Activated CD8-positive, alpha-beta memory T cell treated with anti-CD3 and anti-CD28 coated beads, Interleukin-2, amount 50 U/mL, for 1 hour (primary cell): ENCODE measurements around the gene MUC15.

Experiments used
- DNase-seq: peaks from one replicate; pipeline ENCODE4 v3.0.0-alpha.2; 2020; ENCODE audit errors: extremely low read depth

Gene MUC15

DNA sequence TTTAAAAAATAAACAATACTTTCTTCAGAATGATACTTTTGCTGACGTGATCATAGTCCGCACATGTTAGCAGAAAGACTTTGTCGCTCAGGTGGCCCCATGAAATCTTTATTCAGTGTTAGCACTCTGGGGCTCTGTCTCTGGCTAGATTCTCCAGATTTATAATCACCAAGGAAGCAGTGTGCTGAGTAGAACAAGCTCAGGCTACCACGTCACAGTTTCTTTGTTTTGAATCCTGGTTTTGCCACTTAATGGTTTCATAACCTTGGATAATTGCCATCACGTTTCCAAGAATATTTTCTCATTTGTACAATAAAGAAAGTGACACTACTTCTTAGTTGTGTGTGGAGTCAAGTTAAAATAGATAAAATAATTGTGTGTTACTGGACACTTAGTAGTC, 3.9 kb upstream of the MUC15 start:
- DNase-seq, result no peak

DNA sequence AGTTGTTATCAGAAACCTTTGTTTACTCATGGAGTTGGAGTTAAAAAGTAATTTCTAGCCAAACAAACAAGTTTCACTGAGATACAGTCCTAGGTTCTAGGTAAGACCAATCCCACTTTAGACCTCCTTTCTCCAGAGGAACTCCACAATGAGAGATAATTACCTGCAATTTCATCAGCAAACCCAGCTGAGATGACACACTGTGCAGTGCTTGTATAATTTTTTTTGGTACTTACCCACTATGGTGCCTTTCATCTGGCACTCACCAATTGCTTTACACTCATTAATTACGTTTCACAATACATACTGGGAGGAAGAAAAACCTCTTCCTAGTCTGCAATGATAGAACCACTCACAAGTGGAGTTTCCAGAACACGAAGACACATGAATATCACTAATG, 1.8 kb upstream of the MUC15 start:
- no peak for DNase-seq

DNA sequence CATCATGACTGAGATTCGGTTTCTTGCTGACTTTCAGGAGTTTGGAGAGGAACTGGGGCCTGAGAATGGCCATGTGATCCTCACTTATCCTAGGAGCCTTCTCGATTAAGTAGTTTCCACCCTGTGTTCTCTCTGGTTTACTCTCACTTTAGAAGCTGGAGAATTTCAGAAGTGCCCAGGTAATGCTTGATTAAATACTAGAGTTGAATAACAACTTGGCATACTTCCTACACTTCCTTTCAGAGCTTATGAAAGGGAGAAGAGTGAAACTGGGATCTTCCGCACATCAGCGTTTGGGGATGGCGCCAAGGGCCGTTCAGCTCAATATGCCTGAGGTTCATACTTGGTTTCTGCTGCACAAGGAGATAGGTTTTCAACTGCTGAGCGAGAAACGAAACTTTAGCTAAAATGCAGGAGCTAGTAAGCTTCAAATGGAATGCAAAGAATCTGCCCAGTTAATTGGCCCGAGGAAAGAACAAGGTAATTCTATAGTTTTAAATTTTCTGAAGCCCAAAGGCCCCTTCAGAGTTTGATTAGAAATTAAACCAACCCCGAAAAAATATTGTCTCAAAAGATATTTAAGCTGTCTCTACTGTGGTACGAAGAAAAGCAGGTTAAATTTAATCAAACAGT, 823 bp upstream of the MUC15 start:
- DNase-seq, result no peak

DNA sequence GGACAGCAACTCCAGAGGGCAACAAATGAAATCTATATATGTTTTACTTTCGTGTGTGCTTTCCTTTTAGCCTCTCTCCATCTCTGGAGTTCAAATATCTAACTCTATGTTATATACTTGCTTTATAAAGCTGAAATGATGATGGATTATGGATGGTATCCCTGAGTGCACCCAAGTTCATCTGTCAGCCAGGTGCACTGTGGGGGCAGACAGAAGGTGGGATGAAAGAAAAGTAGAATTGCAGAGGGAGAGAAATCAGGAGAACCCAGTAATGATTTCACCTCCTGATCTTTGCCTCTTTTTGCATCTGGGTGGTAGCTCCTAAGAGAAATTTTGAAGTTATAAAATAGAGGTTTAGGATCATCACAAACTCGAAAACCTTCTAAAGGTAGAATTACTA, 2.4 kb downstream of the MUC15 start:
- DNase-seq, result no peak

DNA sequence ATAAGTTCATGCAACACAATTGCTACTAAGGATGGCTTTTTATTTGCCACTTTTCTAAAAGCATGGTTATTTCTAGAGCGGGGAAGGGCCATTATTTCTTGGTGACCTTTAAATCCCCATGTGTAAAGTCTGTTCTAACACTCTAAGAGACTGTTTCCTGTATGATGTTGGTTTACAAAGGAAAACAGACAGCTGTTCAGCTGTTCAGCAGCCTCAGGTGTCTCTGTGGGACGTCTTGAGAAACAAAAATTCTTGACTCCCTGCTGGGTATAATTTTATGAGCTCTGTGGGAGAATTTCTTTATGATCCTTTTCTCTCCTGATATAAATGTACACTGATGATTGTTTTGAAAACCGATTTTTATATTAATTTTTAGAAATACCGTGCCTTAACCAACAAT, 13.9 kb downstream of the MUC15 start:
- DNase-seq, result no peak

DNA sequence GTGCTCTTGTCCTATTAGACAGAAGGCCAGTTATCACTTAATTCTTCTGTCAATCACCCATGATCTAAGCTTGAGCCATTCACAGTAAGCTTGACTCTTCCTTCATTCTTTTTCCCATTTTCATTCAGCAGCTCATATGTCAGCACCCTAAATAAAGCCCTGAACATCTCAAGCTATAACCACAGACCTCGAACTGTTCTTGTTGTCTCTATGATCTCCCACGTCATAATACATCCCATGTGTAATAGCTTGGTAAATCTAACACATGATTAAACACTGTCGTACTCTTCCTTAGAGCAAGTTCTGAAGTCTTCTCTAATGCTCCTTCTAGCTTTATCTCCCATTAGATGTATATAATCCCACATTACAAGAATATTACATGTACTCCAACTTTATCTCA, 14.4 kb downstream of the MUC15 start:
- DNase-seq, result no peak

DNA sequence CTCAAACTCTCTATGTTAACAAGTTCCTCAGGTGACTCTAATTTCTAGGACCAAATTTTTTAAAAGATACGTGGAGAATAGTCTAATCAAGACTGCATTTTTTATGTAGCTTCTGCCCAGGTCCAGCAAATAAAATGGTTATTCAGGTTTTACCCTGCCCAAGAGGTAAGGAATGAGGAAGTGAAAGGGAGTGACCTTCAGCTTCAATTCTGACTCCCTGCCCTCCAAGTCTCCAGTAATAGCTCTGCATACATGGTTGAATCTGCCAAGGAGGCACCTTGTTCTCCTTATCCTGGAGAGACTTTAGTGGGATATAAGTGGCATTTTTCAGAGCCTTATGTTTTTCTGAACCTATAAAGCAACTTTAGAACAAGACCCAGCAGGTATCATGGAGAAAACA, 15.5 kb downstream of the MUC15 start:
- no peak for DNase-seq

DNA sequence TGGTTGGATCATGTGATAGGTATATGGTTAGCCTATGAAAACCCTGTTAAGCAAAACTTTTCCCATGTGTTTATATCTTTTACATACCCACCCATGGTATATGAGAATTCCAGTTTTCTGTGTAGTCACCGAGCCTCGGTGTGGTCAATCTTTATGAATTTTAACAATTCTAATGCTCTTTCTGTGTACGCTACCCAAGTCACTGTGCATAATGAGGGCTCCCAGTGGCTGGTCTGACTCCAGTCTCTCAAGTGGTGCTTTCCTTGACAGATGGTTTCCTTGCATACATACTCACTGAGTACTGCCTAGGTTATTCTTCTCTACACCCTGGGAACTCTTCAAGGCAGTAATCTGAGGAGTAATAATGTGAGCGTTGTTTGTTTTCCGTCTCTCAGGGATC, 17.6 kb downstream of the MUC15 start:
- DNase-seq, result no peak

DNA sequence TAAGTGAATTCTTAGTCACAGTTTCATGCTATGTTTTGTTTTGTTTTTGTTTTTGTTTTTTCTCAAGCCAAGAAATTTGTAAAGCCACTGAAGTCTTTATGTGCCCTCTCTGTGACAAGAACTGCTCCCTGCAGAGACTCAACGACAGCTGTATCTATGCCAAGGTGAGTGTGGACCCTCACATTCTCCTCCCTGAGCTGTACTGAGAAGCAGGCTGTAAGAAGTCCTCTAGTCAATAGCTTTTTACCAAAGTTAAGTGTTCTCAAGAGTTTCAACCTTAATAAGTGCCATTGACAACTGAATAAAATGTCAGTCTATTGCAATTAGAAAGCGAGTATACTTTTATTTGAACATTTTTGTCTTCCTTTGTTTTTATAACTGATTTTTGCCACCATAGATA, 18.9 kb downstream of the MUC15 start:
- no peak for DNase-seq

DNA sequence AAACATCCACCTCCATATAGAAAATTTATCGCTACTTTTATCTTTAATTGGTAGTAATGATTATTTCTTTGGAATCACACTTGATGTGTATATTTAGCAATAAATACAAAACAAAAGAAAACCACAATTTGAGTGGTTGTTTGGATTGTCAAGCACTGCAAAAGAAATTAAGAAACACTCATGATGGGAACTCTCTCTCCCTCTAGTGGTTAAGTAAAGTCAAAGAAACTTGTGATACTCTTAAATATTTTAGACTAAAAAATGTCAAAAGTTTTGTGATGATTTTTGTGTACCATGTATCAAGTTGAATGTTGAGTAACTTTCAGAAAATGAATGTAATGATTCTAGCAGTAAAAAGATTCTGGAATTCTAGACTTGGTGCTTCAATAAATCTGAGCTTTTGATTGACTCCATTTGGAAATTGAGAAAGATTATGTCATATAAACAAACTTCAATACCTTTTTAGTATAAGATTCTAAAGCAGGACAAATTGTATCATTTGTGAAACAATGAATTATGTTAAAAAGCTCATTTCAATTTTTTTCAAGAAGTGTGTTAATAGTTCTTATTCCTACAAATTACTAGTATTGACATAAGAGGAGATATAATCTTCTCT, 20.8 kb downstream of the MUC15 start:
- no peak for DNase-seq

DNA sequence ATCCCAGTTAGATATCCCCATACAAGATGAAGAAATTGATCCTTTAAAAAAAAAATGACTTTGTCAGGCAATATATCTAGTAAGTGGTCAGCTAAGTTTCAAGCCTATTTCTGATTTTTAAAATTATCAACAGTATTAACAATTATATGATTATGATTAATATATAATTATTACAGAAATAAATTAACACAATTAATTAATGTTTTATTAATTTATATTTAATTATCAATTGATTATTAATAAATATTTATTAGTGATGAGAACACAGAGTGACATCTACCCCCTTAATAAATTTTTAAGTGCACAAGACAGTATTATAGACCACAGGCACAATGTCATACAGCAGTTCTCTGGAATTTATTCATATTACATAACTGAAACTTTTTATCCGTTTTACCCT, 22.0 kb downstream of the MUC15 start:
- DNase-seq, result no peak

DNA sequence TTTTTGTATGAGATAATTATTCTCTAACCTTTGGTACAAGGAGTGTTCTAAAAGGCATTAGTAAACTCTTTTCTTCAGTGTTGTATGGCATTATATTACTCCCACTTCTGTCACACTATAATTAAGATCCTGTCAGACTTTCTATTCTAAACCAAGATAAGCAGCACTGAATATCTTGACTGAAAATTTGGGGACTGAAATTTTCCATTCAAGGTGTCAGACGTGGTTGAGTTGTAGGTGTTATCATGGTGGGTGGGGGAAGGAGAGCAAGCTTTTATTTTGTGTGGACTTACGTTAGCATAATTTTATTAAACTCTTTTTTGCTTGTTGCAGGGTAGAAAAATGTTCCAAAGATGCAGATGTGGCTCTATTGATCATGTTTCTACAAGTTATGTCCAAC, 22.9 kb downstream of the MUC15 start:
- DNase-seq, result no peak

DNA sequence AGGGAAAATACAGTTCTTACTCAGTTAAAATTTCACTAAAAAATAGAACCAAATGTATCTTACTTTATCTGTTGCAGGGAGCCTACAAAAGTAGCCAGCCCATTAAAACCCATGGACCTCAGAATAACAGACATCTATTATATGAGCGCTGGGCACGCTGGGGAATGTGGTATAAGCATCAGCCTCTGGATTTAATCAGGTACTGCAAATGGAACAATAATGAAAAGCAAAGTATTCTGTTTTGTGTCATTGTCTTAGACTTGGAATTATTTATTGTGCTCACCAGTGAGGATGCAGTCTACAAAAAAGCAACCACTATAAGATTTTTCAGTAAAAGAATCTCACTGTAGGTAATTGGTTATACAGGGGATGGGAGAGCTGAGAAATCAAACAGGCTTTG, 30.2 kb downstream of the MUC15 start:
- DNase-seq, result no peak

DNA sequence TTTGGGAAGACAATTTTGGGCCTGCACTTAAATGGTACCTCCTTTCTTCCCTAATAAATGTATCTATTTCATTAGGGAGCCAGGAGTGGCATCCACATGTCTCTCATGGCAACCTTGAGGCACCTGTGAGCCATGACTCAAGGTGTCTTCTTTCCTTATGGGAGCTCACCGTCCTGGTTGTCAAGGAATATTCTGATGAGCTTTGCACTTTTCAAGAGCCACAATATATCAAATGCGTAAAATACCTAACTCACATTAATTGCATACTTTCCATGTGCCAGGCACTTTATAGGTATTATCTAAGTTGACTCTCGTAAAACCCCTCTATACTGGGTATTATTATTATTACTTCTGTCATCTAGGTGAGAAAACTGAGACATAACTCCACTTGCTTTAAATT, 32.5 kb downstream of the MUC15 start:
- DNase-seq, result no peak

DNA sequence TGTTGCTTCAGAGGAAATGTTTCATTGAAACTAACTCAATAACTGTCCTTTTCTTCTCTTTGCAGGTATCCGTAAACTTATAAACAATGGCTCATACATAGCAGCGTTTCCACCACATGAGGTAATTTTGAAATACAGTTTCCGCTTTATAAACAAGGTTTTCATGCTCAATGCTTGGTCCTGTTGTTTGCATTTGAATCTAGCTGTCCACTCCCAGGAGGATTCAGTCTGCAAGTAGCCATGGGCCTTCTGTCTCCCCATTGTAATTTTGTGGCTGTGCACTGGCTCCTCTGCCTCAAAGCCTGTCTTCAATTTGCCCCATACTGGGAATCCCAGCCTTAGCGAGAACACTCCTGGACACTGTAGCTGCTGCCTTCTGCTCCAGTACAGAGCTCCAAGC, 34.7 kb downstream of the MUC15 start:
- no peak for DNase-seq

DNA sequence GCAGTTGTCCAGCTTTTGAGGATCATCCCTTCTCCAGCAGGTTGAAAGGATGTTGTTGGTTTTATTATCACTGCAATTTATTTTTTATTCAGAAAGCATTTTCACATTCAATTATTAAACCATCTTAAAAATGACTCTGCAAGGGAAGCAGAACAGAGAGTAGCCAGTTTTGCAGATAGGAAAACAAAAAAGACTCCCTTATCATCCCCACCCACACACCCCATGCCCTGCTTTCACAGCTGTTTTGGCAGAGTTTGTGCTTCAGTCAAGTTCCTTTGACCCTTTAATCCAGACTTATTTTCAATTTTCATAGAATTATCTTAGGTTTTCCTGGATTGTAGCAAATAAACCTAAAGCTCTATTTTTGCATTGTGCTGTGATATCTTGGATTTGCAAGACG, 44.4 kb downstream of the MUC15 start:
- DNase-seq, result no peak

DNA sequence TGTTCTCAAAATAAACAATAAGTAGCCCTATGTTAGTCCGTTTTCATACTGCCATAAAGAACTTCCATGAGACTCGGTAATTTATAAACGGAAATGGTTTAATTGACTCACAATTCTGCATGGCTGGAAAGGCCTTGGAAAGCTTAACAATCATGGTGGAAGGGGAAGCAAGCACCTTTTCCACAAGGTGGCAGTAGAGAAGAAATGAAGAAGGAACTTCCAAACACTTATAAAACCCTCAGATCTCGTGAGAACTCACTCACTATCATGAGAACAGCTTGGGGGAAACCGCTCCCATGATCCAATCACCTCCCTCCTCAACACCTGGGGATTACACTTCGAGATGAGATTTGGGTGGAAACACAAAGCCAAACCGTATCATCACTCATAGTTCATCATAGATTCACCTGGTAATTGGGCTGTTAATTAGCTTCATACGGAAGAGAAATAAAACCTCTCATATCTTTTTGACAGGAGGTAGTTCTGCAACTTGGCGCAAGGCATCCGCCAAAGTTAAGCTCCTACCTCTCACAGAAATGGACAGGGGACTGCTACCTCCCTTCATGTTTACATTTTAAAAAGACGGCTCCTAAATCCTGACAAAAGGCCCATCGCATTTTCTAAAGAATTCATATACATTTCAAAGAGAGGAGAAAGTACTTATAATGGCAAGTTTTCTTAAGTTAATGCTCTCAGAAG, 49.0 kb downstream of the MUC15 start:
- no peak for DNase-seq

DNA sequence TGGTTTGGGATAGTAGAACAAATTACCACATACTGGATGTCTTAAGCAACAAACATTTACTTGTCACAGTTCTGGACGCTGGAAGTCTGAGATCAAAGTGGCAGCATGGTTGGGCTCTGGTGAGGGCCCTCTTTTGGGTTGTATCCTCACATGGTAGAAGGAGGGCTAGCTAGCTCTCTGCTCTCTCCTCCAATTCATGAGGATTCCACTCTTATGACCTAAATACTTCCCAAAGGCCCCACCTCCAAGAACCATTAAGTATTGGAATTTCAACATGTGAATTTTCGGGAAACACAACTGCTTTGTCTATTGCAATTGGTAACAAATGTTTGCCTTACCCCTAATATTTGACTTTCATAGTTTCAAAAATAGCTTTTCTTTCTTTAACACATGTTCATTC, 52.6 kb downstream of the MUC15 start:
- DNase-seq, result no peak

DNA sequence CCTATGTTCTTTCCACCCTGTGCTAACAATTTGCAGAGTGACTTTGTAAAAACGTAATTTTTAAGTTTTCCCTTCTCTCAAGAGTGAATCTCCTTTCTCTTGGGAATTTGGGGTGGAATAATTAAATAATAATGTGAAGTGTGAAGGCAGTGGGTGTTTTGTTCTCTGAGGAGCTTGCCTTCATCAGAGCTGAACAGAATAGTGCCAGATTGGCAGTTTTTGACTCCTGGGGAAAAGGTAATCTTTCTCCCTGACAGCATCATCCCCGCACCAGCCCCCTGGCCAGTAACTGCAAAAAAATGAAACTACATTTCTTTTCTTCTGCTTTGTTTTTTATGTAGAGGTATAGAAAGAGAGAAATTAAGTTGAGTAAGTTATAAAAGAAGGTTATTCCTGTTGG, 59.9 kb downstream of the MUC15 start:
- no peak for DNase-seq

DNA sequence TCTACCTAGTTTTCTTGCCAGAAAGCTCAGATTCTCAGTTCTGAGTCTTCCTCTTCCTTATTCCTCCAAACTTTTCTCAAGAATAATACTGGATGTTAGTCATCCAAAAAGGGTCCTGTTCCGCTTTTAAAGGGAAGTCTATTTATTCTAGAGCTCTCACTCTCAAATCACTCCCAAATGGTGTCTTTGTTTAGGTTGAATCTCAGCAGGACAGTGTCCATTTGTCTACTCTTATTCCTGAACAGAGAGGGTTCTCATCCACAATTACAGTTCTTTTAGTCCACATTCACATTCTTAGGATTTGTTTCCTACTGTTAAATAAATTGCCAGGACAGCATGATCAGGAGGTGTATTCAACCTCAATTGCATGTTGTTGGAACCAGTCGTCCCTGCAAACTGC, 61.3 kb downstream of the MUC15 start:
- DNase-seq, result no peak

DNA sequence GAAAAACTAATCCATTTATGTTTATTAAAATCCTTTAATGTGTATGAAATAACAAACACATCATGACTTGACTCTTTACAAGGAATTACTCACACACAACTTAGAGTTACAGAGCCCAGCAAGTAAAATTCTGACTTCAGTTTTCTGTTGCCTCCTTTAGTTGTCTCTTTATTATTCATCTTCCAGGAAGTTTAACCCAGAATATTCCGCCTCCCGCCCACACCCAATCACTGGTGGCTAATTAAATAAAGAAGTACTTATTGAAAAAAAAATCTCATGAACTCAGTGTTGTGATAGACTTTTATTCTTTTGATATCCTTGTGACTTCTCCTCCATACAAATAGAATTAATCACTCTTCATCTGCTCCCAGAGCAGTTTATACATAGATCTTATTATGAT, 61.9 kb downstream of the MUC15 start:
- no peak for DNase-seq
